ENCODE data around the gene HSPA12B.

GRCh38 chr20:3720626-3721025, 11.9 kb upstream of the HSPA12B start:
- TF ChIP-seq REST (IDR thresholded peaks at IDR 0.05; ENCODE audit: low read depth) (no peak), EP300 (IDR thresholded peaks at IDR 0.05; ENCODE audit: borderline replicate concordance) (no peak), NFIC (IDR thresholded peaks at IDR 0.05) (no peak), USF1 (IDR thresholded peaks at IDR 0.05) (no peak)
